WTC11 (cell line): ENCODE data around the gene C9orf153.

Experiments used
- ATF1 ChIP-seq: sonication (generic); formaldehyde crosslinking; IDR thresholded peaks from 2 replicates; pipeline ENCODE4 v1.8.1; 2023; ENCODE audit warnings: mild to moderate bottlenecking, moderate library complexity, missing genetic modification reagents
- CTCF ChIP-seq: fragments of 200-600 bp; IDR thresholded peaks from 2 replicates; pipeline ENCODE4 v1.8.0; 2022; ENCODE audit warnings: antibody characterized with exemption
- FOXJ3 ChIP-seq: sonication (generic); formaldehyde crosslinking; IDR thresholded peaks from 2 replicates; pipeline ENCODE4 v1.9.0; 2021; ENCODE audit warnings: missing genetic modification reagents, mild to moderate bottlenecking, borderline replicate concordance
- IRF1 ChIP-seq: sonication (generic); formaldehyde crosslinking; IDR thresholded peaks from 2 replicates; pipeline ENCODE4 v1.8.0; 2023; ENCODE audit warnings: missing genetic modification reagents
- MLX ChIP-seq: sonication (generic); formaldehyde crosslinking; IDR thresholded peaks from 2 replicates; pipeline ENCODE4 v1.8.1; 2023; ENCODE audit warnings: mild to moderate bottlenecking, missing genetic modification reagents, moderate library complexity
- NFYB ChIP-seq: sonication (generic); formaldehyde crosslinking; conservative IDR thresholded peaks from 2 replicates; pipeline ENCODE4 v1.8.0; 2022; ENCODE audit warnings: low read depth, missing genetic modification reagents
- PRDM15 ChIP-seq: sonication (generic); formaldehyde crosslinking; IDR thresholded peaks from 2 replicates; pipeline ENCODE4 v1.8.0; 2022; ENCODE audit warnings: missing genetic modification reagents
- SMAD3 ChIP-seq: sonication (generic); formaldehyde crosslinking; IDR thresholded peaks from 2 replicates; pipeline ENCODE4 v1.8.0; 2022; ENCODE audit warnings: missing genetic modification reagents, mild to moderate bottlenecking, borderline replicate concordance
- SMAD4 ChIP-seq: sonication (generic); formaldehyde crosslinking; IDR thresholded peaks from 2 replicates; pipeline ENCODE4 v1.8.0; 2022; ENCODE audit warnings: mild to moderate bottlenecking, missing genetic modification reagents

GRCh38 chr9:86238861-86239770 lies 20.3 kb downstream of the C9orf153 start:
- TF ChIP-seq CTCF, result no peak
- TF ChIP-seq PRDM15 (CRISPR knock-in tag), result no peak
- TF ChIP-seq FOXJ3 (CRISPR knock-in tag), result no peak
- no peak for TF ChIP-seq MLX (CRISPR knock-in tag)
- no peak for TF ChIP-seq ATF1 (CRISPR knock-in tag)
- no peak for TF ChIP-seq SMAD4 (CRISPR knock-in tag)
- TF ChIP-seq NFYB (CRISPR knock-in tag), result no peak
- no peak for TF ChIP-seq SMAD3 (CRISPR knock-in tag)
- no peak for TF ChIP-seq IRF1
